HG02571 (cell line): ENCODE results near the gene SYNE1.
A peak's percentile ranks its signal among the peaks of the same experiment; 100 is the strongest.
"Not testable (repeated sequence)": the region's sequence is repeated elsewhere in the genome, so short reads cannot be mapped to it uniquely, and the experiment has no call there.

Experiments used
- ATAC-seq: cut with Tn5 transposase; IDR thresholded peaks from one replicate; pipeline ENCODE4 v1.9.1; 2021; ENCODE audit warnings: mild to moderate bottlenecking, moderate library complexity; ENCODE audit not compliant: unreplicated experiment

The SYNE1 gene

DNA sequence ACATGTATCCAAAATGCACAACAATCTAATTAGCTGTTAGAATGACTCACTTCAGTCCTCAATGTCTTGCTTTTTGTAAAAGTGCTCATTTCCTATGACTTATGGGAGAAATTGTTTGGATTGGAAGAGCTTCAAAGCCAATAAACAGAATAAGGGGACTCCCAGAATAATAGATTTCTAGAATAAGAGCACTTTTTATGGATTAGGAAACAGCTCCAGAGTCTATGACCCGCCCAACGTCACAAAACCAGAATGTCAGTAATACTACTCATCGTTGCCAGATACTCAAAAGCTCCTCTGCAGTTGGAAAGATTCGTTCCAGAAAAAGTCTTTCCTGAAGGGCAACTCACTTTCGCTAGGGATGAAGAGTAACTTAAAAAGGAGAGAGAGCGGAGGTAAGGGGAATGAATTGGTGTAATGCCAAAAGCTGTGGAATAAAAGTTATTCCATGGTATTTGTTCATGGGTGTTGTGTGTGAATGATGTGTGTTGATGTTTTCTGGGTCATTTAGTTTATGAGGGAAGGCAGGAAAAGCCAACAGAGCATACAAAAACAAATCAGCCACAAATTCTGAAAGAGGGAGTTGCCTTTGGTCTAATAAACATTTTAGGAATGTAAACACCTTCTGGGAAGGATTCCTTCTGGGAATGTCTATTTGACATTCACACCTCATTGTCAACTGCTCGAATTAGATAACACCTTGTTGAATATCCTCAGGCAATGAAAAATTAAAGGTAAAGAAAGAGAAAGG, 64.6 kb downstream of the SYNE1 start:
- no peak for ATAC-seq

DNA sequence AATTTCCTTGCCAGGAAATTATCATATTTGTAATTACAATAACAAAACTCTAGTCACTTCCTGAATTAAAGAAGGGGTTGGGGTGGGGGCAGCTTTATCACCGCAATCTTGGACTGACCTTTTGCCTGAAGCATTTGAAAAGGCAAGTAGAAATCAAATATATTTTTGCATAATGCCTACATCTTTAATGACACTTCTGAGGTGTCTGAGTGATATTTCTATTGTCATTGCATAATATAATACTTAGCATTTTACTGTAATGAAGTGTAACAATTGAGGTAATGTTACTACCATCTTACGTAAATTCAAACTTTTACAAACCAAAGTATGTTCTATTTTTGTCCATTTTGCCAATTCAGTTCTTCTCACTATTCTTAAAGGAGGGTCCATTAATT, 65.2 kb downstream of the SYNE1 start:
- ATAC-seq: no peak

DNA sequence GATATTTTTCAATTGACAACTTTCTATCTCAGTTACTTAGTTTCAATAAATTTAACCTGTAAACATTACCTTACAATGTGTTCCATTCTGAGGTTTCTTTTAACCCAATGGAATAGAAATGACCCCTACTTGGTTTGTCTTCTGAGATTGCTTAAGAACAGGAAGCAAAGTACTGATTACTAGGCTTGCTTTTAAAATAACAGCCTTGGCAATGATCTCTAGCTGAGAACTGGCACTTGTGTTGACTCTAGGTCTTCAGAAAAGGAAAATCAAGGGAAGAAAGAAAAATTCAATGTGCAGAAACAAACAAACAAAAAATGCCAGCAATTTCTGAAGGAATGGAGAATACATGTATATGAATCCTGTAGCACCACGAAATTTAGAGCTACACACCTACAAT, 66.1 kb downstream of the SYNE1 start:
- no peak for ATAC-seq

DNA sequence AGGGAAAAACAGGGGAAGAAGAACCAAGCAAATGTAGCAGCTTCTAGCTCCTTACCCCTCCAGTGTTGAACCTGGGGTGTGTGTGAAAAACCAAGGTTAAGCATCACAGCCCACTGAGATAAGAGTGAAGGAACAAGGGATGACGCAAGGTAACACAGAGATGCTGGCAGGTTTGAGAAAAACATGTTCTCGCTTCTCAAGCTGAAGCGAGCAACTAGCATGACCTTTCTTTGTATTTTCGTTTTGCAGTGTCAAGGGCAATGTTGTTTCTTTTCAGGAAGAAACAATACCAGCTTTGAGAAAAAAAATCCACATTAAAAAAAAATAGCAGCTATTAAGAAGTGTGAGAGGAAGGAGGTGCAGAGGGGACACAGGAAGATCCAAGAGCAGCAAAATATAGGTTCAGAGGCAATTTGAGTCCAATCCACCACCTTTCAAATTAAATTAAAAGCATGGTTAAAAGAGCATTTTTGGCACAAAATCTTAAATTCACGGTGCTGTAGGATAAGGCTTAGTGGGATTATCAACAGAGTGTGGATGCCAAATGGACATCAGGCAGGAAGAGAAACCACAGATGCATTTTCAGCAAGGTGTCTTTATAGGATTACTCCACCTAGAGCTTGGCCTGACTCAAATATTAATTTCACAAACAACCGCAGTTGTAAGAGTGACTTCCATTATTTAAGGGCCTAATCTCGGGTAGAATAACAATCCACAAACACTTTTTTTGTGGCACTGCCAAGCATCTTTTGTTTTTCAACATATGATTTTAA, 70.9 kb downstream of the SYNE1 start:
- no peak for ATAC-seq

DNA sequence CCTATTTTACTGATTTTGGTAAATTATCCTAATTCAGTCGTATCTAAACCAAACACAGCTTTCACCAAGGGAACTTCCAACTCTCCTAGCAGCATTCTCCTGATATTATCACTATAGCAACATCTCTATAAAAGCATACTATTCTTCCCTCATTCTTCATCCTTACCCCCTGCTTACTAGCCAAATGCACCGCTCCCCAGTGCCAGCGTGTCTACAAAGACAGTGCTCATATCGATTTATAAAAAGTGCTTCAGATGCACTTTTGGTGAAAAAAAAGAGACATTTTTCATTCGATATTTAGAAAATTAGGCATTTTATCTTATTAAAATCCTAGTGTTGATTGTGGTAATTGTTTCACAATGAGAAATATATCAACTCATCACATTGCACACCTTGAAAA, 74.0 kb downstream of the SYNE1 start:
- no peak for ATAC-seq

DNA sequence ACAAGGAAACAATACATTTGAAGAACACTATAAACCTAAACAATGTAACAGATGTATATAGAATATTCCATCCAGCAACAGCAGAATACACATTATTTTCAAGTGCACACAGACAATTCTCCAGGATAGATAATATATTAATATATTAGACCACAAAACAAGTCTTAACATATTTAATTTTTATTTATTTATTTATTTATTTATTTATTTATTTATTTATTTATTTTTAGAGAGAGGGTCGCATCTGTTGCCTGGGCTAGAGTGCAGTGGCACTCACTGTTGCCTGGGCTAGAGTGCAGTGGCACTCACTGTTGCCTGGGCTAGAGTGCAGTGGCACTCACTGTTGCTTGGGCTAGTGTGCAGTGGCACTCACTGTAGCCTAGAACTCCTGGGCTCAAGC, 78.4 kb downstream of the SYNE1 start:
- ATAC-seq: not testable (repeated sequence)

DNA sequence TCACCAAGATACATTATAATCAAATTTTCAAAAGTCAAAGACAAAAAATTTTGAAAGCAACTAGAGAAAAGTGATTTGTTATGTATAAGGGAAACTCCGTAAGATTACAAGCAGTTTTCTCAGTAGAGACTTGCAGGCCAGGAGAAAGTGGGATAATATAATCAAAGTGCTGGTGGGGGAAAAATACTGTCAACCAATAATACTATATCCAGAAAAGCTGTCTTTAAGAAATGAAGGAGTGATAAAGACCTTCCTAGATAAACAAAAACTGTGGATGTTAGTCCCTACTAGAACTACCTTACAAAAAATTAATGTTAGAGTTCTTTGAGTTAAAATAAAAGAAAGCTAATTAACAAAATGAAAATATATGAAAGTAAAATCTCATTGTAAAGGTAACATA, 79.7 kb downstream of the SYNE1 start:
- no peak for ATAC-seq

DNA sequence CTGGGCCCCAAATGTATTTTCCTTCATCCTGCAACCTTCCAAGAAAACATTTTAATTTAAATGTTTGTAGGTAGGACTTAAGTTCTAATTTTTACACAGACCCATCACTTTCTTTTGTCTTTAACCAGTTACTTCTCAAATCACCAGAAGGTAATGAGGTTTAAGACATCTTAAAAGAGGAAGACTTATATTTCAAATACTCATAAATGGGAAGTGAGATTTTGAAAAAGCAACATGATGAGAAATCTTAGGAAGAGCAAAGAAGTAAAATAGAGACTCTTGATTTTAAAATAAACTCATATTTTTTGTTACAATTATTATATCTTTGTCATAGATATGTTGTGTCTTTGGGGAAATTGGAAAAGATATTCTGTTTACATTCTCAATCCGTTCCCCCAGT, 82.3 kb downstream of the SYNE1 start:
- no peak for ATAC-seq

DNA sequence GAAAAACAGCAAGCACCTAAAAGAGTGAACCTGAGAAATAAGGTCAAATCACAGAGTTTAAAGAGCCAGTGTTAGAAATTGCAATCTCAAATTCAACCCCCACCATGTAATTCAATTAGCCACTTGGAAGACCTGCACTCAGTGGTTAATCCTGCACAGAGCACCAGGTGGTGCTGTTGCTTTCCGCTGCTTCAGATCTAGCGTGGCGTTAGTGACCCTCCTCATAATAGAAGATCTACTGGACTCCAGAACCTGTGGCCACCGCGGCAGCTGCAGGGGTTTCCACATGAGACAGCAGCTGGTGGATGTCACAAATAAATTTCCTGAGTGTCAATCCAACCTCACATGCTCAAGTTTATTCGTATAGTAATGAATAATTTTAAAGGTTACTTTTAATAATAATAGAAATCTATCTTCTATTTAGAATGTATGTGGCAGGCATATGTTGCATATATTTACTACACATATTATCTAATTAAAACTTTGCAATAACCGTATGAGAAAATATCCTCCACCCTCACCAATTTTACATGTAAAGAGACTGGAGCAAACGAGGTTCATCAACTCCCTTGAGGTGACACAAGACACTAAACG, 84.4 kb downstream of the SYNE1 start:
- ATAC-seq: peak; percentile 83

DNA sequence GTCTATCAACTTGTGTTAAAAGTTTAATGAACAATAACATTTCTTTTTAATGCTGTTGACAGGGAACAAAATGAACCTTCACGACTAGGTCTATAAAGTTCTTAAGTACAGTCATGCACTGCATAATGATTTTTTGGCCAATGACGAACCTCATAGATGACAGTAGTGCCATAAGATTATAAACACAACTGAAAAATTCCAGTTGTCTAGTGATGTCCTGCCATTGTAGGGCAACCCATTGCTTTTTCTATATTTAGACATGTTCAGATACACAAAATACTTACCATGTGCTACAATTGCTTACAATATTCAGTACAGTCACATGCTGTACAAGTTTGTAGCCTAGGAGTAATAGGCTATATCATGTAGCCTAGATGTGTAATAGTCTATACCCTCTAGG, 93.6 kb downstream of the SYNE1 start:
- no peak for ATAC-seq

DNA sequence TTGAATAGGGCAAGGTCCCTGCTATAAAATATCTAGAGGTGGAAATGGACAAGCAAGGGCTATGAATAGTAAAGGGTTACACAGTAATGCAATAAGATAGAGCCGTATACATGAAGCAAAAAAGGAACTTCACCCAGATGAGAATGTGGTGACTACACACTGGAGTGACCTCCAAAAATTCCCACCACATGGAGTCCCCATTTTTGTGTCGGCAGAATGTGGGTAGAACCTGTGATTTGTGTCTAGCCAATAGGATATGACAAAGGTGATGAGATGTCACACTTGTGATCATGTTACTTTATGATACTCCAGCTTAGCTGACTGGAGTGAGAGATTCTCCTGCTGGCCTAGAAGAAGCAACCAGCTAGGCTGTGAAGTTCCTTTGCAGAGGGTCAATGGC, 96.8 kb downstream of the SYNE1 start:
- no peak for ATAC-seq

DNA sequence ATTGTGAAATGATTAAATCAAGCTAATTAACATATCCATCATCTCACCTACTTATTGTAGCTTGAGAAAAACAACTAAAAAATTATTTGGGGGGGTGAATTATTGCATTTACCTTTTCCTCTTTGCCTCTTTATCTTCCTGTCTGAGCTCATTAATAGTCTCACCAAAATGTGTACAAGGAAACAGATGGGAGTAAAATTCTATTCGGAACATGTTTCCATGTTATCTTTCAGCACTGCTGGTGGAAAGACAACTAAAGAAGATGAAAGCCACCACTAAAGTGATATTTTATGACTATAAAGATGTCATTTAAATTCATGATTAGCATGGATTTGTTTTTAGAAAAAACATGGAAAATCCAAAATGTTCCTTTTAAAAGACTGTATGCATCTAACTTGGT, 102.6 kb downstream of the SYNE1 start:
- ATAC-seq: no peak

DNA sequence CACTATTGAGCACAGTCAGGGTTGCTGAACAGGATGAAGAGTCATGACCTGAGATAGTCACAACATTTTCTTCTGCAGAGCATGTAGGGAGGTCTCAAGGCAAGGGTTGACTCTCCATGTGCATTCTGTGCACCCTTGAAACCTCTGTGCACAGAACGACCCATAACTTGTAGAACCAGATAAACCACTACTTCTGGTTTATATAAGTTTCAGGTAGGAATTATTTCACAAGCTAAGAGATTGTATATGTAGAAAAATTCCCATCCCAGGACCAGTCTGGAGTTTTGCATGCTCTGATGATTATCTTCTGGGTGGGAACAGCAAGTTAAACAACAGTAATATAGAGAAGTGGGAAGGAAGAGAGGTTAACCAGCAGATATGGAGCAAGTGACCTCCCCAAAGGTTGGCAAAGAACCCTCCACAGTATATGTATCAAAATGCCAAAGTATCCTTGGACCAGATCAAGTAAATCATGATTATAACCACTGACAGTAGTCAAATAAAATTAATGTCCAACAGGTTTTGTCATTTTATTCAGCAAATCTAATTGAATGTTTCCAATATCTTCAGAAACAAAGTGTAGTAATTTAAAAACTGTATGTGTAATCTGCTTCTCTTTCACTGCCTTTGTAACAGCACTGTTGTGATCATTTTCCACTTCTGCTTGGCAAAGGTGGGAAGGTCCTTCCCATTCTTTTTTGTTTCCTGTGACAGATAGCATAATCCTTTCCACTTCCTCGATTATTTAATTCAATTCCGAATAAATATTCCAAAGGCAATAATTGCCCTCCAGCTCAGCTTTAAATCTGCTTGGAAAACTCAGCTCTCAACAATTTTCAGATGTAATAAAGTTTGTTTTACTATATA, 104.4 kb downstream of the SYNE1 start:
- ATAC-seq: no peak

DNA sequence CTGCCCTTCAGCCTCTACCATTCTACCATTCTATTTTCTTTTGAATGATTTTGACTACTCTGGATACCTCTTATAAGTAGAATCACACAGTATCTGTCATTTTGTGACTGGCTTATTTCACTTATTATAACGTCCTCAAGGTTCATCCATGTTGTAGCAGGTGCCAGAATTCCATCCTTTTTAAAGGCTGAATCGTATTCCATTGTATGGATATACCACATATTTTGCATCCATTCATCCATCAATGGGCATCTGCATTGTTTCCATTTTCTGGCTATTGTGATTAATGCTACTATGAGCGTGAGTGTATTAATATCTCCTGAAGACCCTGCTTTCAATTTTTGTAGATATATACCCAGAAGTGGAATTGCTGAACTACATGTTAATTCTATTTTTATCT, 105.5 kb downstream of the SYNE1 start:
- ATAC-seq: no peak

DNA sequence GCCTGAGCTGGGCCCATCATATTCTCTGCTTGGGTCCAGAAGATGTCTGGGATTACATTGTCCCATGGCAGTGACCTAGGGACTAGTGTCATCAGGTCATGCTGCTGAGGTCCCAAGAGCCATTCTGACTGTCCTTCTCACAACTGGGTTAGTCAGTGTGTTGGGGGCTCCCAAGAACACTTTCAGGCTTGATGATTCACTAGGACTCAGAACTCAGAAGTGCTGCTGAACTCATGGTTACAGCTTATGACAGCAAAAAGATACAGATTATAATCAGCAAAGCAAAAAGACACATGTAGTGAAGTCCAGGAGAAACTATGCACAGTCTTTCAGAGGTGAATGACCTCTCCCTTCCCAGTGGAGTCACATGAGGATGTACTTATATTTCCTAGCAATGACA, 107.8 kb downstream of the SYNE1 start:
- no peak for ATAC-seq

DNA sequence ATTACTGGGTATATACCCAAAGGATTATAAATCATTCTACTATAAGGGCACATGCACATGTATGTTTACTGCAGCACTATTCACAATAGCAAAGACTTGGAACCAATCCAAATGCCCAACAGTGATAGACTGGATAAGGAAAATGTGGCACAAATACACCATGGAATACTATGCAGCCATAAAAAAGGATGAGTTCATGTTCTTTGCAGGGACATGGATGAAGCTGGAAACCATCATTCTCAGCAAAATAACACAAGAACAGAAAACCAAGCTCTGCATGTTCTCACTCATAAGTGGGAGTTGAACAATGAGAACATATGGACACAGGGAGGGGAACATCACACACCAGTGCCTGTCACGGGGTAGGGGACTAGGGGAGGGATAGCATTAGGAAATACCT, 123.0 kb downstream of the SYNE1 start:
- not testable (repeated sequence) for ATAC-seq

DNA sequence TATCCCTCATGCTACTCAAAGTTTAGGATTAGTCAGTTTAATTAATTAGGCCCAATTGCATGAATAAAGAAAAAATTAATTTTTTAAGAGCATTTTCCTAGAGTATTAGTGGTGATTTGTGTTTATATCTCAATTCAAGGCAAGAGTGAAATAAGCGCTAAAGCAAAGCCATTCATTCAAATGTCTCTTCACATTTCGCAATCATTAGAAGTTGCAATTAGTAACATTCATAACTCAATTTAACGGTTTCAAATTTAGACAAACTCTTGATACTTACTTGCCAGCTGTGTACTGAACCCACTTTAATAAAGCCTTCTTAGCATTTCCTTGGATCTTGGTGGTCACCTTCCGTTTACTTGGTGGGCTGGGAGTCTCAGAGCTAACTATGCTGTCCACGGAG, 127.2 kb downstream of the SYNE1 start:
- no peak for ATAC-seq

DNA sequence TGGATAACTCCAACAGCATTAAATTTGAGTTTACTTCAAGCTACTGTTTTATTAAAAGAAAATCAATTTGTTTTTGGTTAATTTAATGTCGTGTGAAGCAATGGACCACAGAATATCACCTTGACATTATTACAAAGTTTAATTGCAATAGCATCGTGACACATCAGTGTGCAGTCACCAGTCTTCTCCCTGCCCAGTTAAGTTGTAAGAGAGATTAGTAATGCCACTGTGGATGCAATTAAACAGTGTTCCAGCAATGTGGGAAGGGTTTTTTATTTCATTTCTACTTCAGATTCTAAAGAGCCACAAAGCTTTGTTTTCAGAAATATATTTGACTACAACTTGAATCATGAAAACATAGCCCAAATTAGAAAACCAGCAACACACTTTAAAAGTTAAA, 128.7 kb downstream of the SYNE1 start:
- ATAC-seq: no peak

DNA sequence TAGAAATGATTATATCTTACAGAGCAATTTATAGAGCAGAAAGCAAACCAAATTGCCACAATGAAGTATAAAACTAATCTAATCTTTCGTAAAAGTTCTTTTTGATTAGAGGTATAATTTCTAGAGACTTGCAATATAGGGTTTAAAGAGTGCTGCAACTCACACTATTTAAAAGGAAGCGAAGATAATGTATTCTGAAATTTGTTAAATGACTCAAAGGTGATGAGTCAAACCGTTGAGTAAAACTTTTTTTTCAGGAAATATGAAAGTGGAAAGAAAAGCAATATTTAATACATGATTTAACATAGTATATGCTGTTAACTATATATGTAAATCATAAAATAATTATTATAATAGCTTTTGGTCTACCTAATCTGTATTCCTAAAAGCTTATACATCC, 133.6 kb downstream of the SYNE1 start:
- no peak for ATAC-seq

DNA sequence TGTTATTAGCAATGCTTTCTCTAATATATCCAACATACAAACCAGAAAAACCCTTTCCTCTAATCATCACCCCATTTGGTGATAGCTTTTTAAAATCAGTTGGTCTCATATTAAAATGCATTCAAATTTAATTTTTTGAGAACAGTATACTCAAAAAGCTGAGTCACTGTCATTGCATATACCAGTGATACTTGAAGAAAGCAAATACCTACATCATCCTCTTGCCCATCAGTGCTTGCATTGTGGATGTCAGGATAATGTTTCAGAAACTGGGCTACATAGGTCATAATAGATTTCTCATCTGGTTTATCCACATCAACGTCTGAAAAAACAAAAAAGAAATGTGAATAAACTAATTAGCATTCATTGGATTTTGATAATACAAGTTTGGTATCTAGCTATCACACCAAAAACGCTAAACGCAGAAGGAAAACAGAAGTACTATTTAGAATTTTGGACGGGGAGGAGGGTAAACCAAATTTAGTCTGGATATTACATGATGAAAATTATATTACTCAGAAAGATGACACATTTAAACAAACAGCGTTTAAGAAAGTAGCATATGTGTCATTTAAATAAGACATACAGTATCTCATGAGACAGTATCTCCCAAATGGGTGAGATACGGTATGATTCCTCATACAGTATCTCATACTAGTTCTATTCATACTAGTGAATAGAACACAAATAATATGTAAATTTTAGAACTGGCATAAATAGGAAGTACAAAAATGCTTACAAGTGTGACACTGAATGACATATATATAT, 134.6 kb downstream of the SYNE1 start:
- ATAC-seq: no peak

DNA sequence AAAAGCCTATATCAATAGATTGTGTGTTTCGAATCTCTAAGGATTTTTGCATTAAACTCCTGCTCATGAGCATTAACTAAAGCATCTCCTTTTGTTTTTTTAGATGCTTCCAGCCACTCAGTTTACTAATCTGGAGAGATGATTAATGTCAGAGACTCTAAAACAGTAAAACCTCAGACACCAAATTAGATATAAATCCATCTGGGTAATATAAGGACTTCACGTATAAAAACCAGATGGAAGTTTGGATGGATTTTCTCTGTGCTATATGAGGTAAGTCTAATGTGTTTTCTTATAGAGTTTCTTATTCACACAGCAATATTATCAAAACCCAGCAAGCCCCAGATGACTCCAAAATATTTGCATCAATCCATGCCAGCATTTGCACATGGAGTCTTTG, 137.2 kb downstream of the SYNE1 start:
- no peak for ATAC-seq
